RWPE1 (cell line): ENCODE data around the gene CHMP5.
A peak's percentile ranks its signal among the peaks of the same experiment; 100 is the strongest.

ENCODE experiments used
- CTCF ChIA-PET: fragments of 350-600 bp; sonication (Branson Sonifier 250); formaldehyde crosslinking; extraction: SDS; loops from one replicate; lab custom pipeline; 2021; lab: Yijun Ruan, JAX
- POLR2A ChIA-PET: fragments of 400-600 bp; formaldehyde crosslinking; extraction: SDS; loops from one replicate; lab custom pipeline; 2020; ENCODE audit warnings: antibody characterized with exemption; ENCODE audit not compliant: low non-redundant PET; lab: Yijun Ruan, JAX
- DNase-seq: peaks from one replicate; pipeline ENCODE4 v3.0.0; 2012; ENCODE audit warnings: low spot score
- H3K27ac ChIP-seq: fragments of 450-650 bp; 2 replicates; pipeline ENCODE4 v1.5.1; 2017
- CTCF ChIP-seq: fragments of 450-650 bp; conservative IDR thresholded peaks from 2 replicates; pipeline ENCODE4 v1.5.1; 2017; ENCODE audit warnings: low read depth, mild to moderate bottlenecking

The CHMP5 gene

DNA sequence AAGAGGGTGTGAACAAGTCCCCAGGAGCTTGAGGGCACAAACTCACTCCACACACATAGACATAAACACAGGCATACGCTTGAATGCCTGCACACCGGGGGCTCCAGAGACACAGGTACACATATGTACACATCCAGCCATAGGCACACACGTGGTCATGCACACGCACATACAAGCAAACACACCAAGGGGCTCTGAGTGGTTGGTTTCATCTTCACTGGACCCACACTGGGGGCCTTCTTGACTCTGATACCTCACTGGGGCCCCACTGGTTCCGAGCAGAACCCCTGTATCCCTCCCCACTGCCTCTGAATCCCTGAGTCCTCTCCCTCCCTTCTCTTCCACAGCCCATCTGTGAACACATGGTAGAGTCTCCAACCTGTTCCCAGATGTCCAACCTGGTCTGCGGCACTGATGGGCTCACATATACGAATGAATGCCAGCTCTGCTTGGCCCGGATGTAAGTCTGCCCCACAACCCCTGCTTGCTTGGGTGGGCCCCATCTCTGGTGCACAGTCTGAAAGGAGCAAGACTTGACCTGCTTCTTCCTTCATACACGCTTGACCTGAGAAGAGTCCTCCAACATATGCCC, 18.5 kb upstream of the CHMP5 start:
- CTCF ChIA-PET = interaction anchor here (0.7 to 0.9 kb wide), 2 partner anchors 14 to 57 kb away, joined by 3 to 4 read pairs; no protein-coding TSS in a partner anchor
- DNase-seq = no peak
- H3K27ac ChIP-seq = peak overlapping the region; percentile 1; the same call in 1 of the 2 replicates
- no peak for TF ChIP-seq CTCF
- POLR2A ChIA-PET = interaction anchor here (0.6 kb wide), 1 partner anchor 149 kb away, joined by 3 read pairs; no protein-coding TSS in a partner anchor

GRCh38 chr9:33248606-33249005, 16.2 kb upstream of the CHMP5 start:
- CTCF ChIA-PET = interaction anchor here (1.0 kb wide), 1 partner anchor 16 kb away, joined by 3 read pairs; no protein-coding TSS in a partner anchor
- POLR2A ChIA-PET = no interaction called here
- H3K27ac ChIP-seq = peak overlapping the region; percentile 9
- no peak for TF ChIP-seq CTCF
- DNase-seq = no peak

GRCh38 chr9:33249087-33249658, 15.7 kb upstream of the CHMP5 start:
- TF ChIP-seq CTCF = no peak
- H3K27ac ChIP-seq = peak overlapping the region; percentile 9
- ChIA-PET CTCF (no interaction called here), POLR2A (no interaction called here)
- DNase-seq = no peak

GRCh38 chr9:33249983-33250382, 14.9 kb upstream of the CHMP5 start:
- DNase-seq = no peak
- ChIA-PET POLR2A (no interaction called here), CTCF (no interaction called here)
- no peak for TF ChIP-seq CTCF
- peak overlapping the region; percentile 70; the same call in 1 of the 2 replicates for H3K27ac ChIP-seq

DNA sequence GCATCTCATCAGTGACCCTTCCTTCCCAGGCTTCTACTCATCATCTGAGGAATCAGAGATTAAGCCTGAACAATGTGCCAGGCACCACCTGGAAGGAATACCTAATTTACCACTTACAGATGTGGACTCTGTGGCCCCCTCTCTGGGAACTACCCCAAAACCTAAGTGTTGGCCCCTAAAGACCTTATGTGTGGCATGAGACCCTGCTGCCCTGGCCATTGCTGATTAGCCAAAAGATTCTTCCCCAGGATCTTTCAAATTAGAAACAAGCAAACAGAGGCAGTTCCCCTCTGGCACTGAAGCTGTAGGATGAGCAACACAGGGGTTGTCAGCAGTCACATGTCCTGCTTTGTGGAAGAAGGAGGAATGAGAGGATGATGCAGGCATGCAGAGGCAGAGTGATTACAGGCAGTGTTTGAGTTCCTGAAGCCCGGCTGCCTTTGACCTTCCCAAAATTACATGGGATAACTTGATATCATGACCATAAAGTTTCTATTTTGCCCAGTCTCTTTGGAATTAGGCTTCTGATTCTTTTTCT, 14.3 kb upstream of the CHMP5 start:
- no peak for TF ChIP-seq CTCF
- peak overlapping the region; percentile 70 for H3K27ac ChIP-seq
- ChIA-PET CTCF (no interaction called here), POLR2A (no interaction called here)
- peak; percentile 57 for DNase-seq

DNA sequence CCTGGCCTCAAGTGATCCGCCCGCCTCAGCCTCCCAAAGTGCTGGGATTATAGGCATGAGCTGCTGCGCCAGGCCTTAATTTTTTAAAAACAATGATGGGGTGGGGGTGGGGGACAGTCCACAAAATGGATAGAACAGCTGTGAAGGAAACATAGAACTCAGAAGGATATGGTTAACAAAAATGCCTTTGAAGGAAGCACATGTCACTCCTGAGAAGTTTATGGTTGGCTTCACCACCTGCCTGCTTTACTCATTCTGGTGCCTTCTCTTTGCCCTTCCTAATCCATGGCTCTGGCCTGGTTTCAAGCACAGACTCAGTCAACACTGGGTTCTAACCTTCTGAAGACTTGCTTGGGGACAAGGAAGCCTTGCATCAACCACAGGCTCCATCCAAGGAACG, 10.6 kb upstream of the CHMP5 start:
- CTCF ChIA-PET = interaction anchor here (0.8 kb wide), 1 partner anchor 9 kb away, joined by 3 read pairs; no protein-coding TSS in a partner anchor
- POLR2A ChIA-PET = interaction anchor here (0.7 kb wide), 1 partner anchor 8 kb away, joined by 5 read pairs; no protein-coding TSS in a partner anchor
- DNase-seq = no peak
- no peak for TF ChIP-seq CTCF
- peak overlapping the region; percentile 35 for H3K27ac ChIP-seq
